ENCODE results near the gene RFC4. TPM values are rescaled to one million over a fixed set of nuclear protein-coding genes. Genes with fewer than 3 reads are reported as not detected.
"Not testable (repeated sequence)": the region's sequence is repeated elsewhere in the genome, so short reads cannot be mapped to it uniquely, and the experiment has no call there.

The RFC4 gene
- 201 TPM for polyA plus RNA-seq (2012; ENCODE audit: insufficient read depth, insufficient read length)

DNA sequence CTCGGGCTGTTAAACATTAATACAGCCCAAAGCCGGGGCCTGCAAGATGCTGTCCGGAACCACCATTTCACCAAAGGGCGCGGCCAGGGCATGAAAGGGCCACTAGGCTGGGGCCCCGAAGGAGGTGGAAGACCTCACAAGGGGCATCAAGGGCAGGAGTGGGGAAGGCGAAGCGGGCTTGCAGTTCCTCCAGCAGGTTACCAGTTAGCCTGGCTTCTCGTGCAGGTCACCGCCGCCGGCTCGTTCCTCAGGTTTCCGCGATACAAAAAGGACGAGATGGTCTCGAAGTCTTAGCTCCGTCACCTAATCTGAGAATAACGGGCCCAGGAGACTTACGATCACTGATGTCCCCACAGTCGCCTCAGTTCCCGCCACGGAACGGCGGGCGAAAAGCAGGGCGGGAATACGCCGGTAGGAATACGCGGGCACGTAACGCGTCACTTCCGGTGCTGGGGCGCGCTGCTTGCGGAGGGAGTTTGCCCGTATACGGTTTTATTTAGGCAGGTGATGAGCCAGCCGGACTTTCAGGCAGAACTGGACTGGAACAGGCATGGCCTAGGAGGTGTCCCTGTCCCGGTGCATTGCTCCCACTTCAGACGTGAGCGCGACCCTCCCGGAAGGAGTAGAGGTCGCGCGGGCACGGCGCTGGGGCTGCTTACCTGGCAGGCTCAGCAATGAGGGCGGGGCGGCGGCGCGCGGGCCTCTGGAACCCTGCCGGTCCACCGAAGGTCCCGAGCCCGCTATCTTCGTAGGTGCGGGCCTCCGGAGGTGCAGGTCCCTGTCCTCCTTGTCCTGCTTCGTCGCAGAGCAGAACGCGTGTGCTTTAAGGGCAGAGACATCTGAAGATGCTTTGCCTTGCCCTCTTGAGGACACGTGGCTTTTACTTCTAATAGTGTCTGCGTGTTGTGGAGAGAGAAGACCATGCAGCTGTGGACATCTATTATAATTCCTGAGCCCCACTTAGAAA, at the start of gene RFC4:
Gene RFC4 (minus strand): TSS at position 394 of the 967 bp plus-strand sequence. CDS start 1,769 bp downstream, outside the sequence.
- H3K4me3 ChIP-seq (ENCODE audit: low read length): peak within 1 kb of the TSS; percentile 98
- DNase-seq (ENCODE audit: low read depth, low spot score): peak; percentile 81

DNA sequence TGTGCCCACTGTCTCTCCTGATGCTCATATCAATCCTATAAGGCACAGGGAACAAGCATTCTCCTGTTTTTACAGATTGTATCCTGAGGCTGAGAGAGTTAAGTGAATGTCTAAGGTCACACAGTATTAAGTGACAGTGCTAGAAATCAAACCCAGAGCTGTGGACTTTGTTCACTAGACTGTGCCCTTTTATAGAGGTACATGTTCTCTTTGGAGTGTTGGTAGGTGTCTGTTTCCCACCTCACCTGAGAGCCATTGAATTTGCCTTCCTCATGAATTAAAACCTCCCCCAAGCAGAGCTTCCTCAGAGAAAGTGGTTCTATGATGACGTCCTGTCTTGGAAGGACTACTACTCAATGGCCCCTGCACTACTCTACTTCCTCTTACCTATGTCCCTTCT, 48.7 kb upstream of the RFC4 start:
- H3K4me3 ChIP-seq (ENCODE audit: low read length): no peak overlapping the region
- no peak for DNase-seq (ENCODE audit: low read depth, low spot score)

DNA sequence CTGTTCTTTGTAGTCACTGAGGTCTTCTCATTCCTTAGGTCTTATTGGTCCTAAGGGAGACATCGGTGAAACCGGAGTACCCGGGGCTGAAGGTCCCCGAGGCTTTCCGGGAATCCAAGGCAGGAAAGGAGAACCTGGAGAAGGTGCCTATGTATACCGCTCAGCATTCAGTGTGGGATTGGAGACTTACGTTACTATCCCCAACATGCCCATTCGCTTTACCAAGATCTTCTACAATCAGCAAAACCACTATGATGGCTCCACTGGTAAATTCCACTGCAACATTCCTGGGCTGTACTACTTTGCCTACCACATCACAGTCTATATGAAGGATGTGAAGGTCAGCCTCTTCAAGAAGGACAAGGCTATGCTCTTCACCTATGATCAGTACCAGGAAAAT, 47.9 kb upstream of the RFC4 start:
- DNase-seq (ENCODE audit: low read depth, low spot score): no peak
- no peak overlapping the region for H3K4me3 ChIP-seq (ENCODE audit: low read length)

DNA sequence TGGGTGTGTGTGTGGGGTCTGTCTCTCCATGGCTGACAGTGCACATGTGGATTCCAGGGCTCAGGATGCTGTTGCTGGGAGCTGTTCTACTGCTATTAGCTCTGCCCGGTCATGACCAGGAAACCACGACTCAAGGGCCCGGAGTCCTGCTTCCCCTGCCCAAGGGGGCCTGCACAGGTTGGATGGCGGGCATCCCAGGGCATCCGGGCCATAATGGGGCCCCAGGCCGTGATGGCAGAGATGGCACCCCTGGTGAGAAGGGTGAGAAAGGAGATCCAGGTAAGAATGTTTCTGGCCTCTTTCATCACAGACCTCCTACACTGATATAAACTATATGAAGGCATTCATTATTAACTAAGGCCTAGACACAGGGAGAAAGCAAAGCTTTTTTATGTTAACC, 46.7 kb upstream of the RFC4 start:
- DNase-seq (ENCODE audit: low read depth, low spot score): no peak
- H3K4me3 ChIP-seq (ENCODE audit: low read length): no peak overlapping the region

DNA sequence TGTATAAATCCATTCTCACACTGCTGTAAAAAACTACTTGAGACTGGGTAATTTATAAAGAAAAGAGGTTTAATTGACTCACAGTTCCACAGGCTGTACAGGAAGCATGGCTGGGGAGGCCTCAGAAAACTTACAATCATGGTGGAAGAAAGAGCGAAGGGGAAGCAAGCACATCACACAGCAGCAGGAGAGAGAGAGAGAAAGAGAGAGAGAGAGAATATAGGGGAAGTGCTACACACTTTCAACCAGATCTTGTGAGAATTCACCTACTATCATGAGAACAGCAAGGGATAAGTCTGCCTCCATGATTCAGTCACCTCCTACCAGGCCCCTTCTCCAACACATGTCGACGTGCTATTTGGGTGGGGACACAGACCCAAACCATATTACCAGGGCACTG, 45.6 kb upstream of the RFC4 start:
- not testable (repeated sequence) for DNase-seq (ENCODE audit: low read depth, low spot score)

GRCh38 chr3:186849374-186849975, 43.2 kb upstream of the RFC4 start:
- no peak overlapping the region for H3K4me3 ChIP-seq (ENCODE audit: low read length)
- DNase-seq (ENCODE audit: low read depth, low spot score): peak; percentile 54

More for the DNA sequence above, 45.6 kb upstream of the RFC4 start:
- not testable (repeated sequence) for H3K4me3 ChIP-seq (ENCODE audit: low read length)

GRCh38 chr3:186847437-186847836, 41.2 kb upstream of the RFC4 start:
- DNase-seq (ENCODE audit: low read depth, low spot score): no peak

GRCh38 chr3:186845756-186846155, 39.5 kb upstream of the RFC4 start:
- no peak overlapping the region for H3K4me3 ChIP-seq (ENCODE audit: low read length)
- no peak for DNase-seq (ENCODE audit: low read depth, low spot score)

More at GRCh38 chr3:186847437-186847836, 41.2 kb upstream of the RFC4 start:
- no peak overlapping the region for H3K4me3 ChIP-seq (ENCODE audit: low read length)

DNA sequence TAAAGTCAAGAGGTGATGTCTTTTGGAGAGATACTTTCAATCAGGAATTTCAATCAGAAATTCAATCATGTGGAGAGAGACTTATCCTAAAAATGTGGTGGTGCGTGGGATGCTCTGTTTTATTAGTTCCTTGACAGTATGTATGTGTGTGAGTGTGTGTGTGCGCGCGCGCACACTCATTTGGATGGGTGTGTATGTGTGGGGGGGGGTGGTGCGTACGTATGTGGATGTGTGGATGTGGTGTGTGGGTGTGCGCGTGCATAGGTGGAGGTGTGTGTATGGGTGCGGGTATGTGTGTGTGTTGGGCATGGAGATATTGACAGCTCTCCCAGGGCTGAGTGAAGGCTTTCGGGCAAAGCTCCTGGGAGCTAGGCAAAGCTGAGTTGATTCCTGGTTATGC, 38.6 kb upstream of the RFC4 start:
- no peak overlapping the region for H3K4me3 ChIP-seq (ENCODE audit: low read length)
- no peak for DNase-seq (ENCODE audit: low read depth, low spot score)

DNA sequence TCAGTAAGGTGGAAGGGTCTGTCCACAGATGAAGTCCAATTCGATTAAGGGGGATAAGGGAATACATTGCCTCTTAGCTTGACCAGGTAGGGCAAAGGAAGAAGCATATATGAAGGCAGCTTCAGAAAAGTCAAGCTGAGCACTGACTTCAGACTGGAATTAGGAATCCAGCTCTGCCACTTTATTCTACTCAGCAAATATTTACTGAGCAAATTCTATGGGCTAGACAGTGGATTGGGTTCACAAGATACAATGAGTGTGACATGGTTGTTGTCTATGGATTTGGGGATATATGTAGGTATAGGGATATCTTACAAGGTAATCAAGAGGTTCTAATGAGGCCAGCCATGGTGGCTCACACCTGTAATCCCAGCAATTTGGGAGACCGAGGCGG, 36.8 kb upstream of the RFC4 start:
- no peak overlapping the region for H3K4me3 ChIP-seq (ENCODE audit: low read length)

DNA sequence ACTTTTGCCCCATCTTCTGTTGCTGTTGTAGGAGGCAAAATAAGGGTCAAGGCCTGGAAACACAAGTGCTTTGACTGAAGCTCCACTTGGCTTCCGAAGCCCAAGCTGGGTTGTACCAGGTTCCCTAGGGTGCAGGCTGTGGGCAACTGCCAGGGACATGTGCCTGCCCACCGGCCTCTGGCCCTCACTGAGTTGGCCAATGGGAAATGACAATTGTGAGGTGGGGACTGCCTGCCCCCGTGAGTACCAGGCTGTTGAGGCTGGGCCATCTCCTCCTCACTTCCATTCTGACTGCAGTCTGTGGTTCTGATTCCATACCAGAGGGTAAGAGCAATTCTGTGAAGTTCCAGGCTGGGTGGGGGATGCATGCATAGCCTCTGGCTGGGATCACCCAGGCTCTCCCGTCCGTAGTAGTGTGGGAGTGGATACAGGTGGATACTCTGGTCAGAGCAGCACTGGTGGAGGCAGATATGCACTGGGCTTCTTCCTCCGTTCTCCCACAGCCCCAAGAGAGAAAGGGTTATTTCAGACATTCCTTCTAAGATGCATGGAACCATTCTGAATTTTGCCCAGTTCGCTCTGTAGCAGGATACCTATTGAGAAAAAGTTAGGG, 36.2 kb upstream of the RFC4 start, which contains the start of gene ADIPOQ:
Gene ADIPOQ (plus strand): TSS at position 285 of the 613 bp plus-strand sequence. CDS start 10,349 bp downstream, outside the sequence.
- no peak for DNase-seq (ENCODE audit: low read depth, low spot score)
- no peak within 1 kb of the TSS for H3K4me3 ChIP-seq (ENCODE audit: low read length)

More for the DNA sequence above, 36.8 kb upstream of the RFC4 start:
- DNase-seq (ENCODE audit: low read depth, low spot score): no peak

DNA sequence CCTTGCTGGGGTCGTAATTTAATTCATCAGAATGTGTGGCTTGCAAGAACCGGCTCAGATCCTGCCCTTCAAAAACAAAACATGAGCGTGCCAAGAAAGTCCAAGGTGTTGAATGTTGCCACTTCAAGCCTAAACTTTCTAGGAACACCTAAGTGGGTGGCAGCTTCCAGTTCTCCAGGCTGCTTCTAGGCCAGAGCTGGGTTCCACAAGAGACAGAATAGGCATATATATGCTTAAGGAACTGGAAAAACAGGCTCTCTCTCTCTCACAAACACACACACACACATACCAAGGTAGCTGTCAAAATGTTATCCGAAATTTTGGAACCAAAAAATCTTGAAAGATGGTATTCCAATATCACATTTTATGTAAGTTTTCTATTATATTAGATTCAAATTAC, 35.3 kb upstream of the RFC4 start:
- H3K4me3 ChIP-seq (ENCODE audit: low read length): no peak overlapping the region
- no peak for DNase-seq (ENCODE audit: low read depth, low spot score)

GRCh38 chr3:186839874-186840641, 33.8 kb upstream of the RFC4 start:
- no peak for DNase-seq (ENCODE audit: low read depth, low spot score)
- H3K4me3 ChIP-seq (ENCODE audit: low read length): no peak overlapping the region

DNA sequence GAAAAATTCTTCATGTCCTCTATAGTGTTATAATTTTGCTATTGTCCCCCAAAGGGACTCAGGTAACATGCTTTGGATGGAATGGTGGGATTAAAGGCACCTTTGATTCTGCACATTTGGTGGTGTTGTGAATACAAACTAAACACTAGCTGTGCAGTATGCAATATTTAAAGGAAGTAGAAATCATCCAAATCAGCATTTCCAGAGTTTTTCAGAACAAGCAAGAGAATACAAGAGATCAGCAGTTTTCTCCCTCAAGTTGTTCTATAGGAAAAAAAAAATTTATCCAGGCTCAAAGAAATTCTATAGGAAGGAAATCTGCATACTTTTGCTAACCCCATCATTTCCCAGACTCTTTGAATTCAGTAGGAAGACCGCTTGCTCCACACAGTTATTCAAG, 26.0 kb upstream of the RFC4 start:
- H3K4me3 ChIP-seq (ENCODE audit: low read length): no peak overlapping the region
- no peak for DNase-seq (ENCODE audit: low read depth, low spot score)

- H3K4me3 ChIP-seq (ENCODE audit: low read length): no peak overlapping the region
- DNase-seq (ENCODE audit: low read depth, low spot score): no peak
These were observed 25.5 kb upstream of the RFC4 start for GRCh38 chr3:186831798-186832197.

GRCh38 chr3:186828340-186828739, 22.1 kb upstream of the RFC4 start:
- no peak overlapping the region for H3K4me3 ChIP-seq (ENCODE audit: low read length)
- DNase-seq (ENCODE audit: low read depth, low spot score): no peak

- DNase-seq (ENCODE audit: low read depth, low spot score): peak; percentile 67
- peak overlapping the region; percentile 60 for H3K4me3 ChIP-seq (ENCODE audit: low read length)
These were observed 20.9 kb upstream of the RFC4 start for GRCh38 chr3:186826976-186827857.

DNA sequence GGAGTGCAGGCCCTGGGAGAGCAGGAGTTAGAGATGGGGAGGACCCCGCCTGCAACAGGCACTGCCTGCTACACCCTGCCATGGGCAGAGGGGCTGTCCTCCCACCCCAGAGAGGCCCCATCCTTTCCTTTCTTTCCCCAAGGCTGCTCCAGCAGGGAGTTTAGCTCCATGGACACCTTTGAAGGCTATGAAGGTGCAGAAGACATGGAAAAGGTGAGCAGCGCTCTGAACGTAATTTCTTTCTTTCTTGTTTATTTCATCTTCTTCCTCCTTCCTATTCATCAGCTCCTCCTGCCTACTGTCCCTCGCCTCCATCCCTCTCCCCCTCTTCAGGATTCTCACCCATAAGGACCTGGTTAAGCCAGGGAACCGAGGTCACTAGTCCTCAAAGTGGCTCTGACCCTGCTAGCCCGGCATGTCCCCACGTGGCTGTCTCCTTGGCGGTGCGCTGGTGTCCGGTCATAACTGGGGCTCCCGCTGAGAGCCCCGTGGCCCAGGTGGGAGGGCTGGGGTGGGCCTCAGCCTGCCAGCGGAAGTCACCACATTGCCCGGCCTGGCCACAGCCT, 20.2 kb upstream of the RFC4 start:
- peak overlapping the region; percentile 60 for H3K4me3 ChIP-seq (ENCODE audit: low read length)
- no peak for DNase-seq (ENCODE audit: low read depth, low spot score)
